ENCODE results near the gene NTN3.

Gene NTN3

GRCh38 chr16:2500430-2500917 is 29.4 kb downstream of the NTN3 start:
- peaks cover 46% of the 10 kb centered on the region for H3K36me3 ChIP-seq
- no peaks in the 10 kb centered on the region for H3K9me3 ChIP-seq (ENCODE audit: severe bottlenecking)
- no peak for DNase-seq
- peak; percentile 21 for TF ChIP-seq CTCF (IDR thresholded peaks at IDR 0.05; ENCODE audit: low read depth, low read length)
- no peaks in the 10 kb centered on the region for H3K27me3 ChIP-seq (ENCODE audit: insufficient read depth, low read depth, severe bottlenecking)
- no peak overlapping the region for H3K4me3 ChIP-seq (ENCODE audit: low read depth, low read length)
- H3K27ac ChIP-seq, result peak overlapping the region; percentile 66

GRCh38 chr16:2500918-2501750 is 30.0 kb downstream of the NTN3 start:
- peak overlapping the region; percentile 18; the same call in 1 of the 2 replicates for H3K4me3 ChIP-seq (ENCODE audit: low read depth, low read length)

GRCh38 chr16:2501946-2502895 is 31.1 kb downstream of the NTN3 start:
- H3K27ac ChIP-seq, result peak overlapping the region; percentile 66
- peaks cover 34% of the 10 kb centered on the region for H3K36me3 ChIP-seq

More at GRCh38 chr16:2500918-2501750, 30.0 kb downstream of the NTN3 start:
- no peaks in the 10 kb centered on the region for H3K27me3 ChIP-seq (ENCODE audit: insufficient read depth, low read depth, severe bottlenecking)
- peaks cover 45% of the 10 kb centered on the region for H3K36me3 ChIP-seq
- H3K27ac ChIP-seq, result peak overlapping the region; percentile 66
- no peaks in the 10 kb centered on the region for H3K9me3 ChIP-seq (ENCODE audit: severe bottlenecking)
- TF ChIP-seq CTCF (IDR thresholded peaks at IDR 0.05; ENCODE audit: low read depth, low read length), result peak; percentile 97
- DNase-seq, result peak; percentile 90

GRCh38 chr16:2505695-2506094 is 34.6 kb downstream of the NTN3 start:
- Histone ChIP-seq H3K4me3 (ENCODE audit: low read depth, low read length) (no peak overlapping the region), H3K9me3 (ENCODE audit: severe bottlenecking) (no peaks in the 10 kb centered on the region), H3K27ac (no peak overlapping the region), H3K27me3 (ENCODE audit: insufficient read depth, low read depth, severe bottlenecking) (no peaks in the 10 kb centered on the region), H3K36me3 (peaks cover 5% of the 10 kb centered on the region; the same call in 1 of the 2 replicates)
- TF ChIP-seq CTCF (IDR thresholded peaks at IDR 0.05; ENCODE audit: low read depth, low read length), result no peak
- DNase-seq, result no peak

More at GRCh38 chr16:2501946-2502895, 31.1 kb downstream of the NTN3 start:
- no peak for DNase-seq
- Histone ChIP-seq H3K9me3 (ENCODE audit: severe bottlenecking) (no peaks in the 10 kb centered on the region), H3K4me3 (ENCODE audit: low read depth, low read length) (no peak overlapping the region), H3K27me3 (ENCODE audit: insufficient read depth, low read depth, severe bottlenecking) (no peaks in the 10 kb centered on the region)
- no peak for TF ChIP-seq CTCF (IDR thresholded peaks at IDR 0.05; ENCODE audit: low read depth, low read length)

GRCh38 chr16:2507052-2507659 is 36.1 kb downstream of the NTN3 start:
- no peak overlapping the region for H3K4me3 ChIP-seq (ENCODE audit: low read depth, low read length)
- DNase-seq, result no peak
- TF ChIP-seq CTCF (IDR thresholded peaks at IDR 0.05; ENCODE audit: low read depth, low read length), result no peak

More at GRCh38 chr16:2507052-2507659, 36.1 kb downstream of the NTN3 start:
- H3K36me3 ChIP-seq, result peaks cover 1% of the 10 kb centered on the region; the same call in 1 of the 2 replicates
- H3K9me3 ChIP-seq (ENCODE audit: severe bottlenecking), result no peaks in the 10 kb centered on the region
- no peaks in the 10 kb centered on the region for H3K27me3 ChIP-seq (ENCODE audit: insufficient read depth, low read depth, severe bottlenecking)
- no peak overlapping the region for H3K27ac ChIP-seq

Data from WERI-Rb-1 (cell line).